IgD-negative memory B cell (primary cell): ENCODE data around the gene GASK1A. TPM values are rescaled to one million over a fixed set of nuclear protein-coding genes. Genes with fewer than 3 reads are reported as not detected.
A peak's percentile ranks its signal among the peaks of the same experiment; 100 is the strongest.

Source experiments
- H3K27ac Mint-ChIP-seq, 3 donors: one replicate each; pipeline ENCODE4 v1.8.0; 2020 to 2022; ENCODE audit warnings: mild to moderate bottlenecking in 3 of 3, mixed read lengths in 3 of 3, moderate library complexity in 1 of 3
- H3K27me3 Mint-ChIP-seq: one replicate; pipeline ENCODE4 v1.8.0; 2021; ENCODE audit warnings: mixed read lengths
- H3K36me3 Mint-ChIP-seq: one replicate; pipeline ENCODE4 v1.8.0; 2020; ENCODE audit warnings: mild to moderate bottlenecking, mixed read lengths
- H3K4me1 Mint-ChIP-seq, 3 donors: one replicate each; pipeline ENCODE4 v1.8.0; 2020 to 2022; ENCODE audit warnings: mixed read lengths in 3 of 3, mild to moderate bottlenecking in 1 of 3
- H3K4me3 Mint-ChIP-seq, 4 donors: one replicate each; pipeline ENCODE4 v1.8.0; 2020 to 2022; ENCODE audit warnings: mild to moderate bottlenecking in 4 of 4, mixed read lengths in 4 of 4, moderate library complexity in 3 of 4
- H3K9me3 Mint-ChIP-seq, 3 donors: one replicate each; pipeline ENCODE4 v1.8.0; 2020 to 2021; ENCODE audit warnings: mixed read lengths in 3 of 3, mild to moderate bottlenecking in 1 of 3
- polyA plus RNA-seq: library from polyadenylated mRNA; unstranded; fragments of 300-500 nt; fragmentation: Illumina TruSeq; gene quantifications from one replicate; pipeline ENCODE4 v1.2.3, GENCODE V29; 2021

The GASK1A gene
- polyA plus RNA-seq, result not detected

GRCh38 chr3:42979044-42979972, at the start of gene GASK1A:
Gene GASK1A (plus strand): TSS chr3:42979311. CDS start chr3:42979643, 332 bp downstream.
- H3K9me3 Mint-ChIP-seq, result peaks cover 0 to 12% (median 11%) of the 10 kb centered on the region in 3 donors
- peaks cover 37% of the 10 kb centered on the region for H3K27me3 Mint-ChIP-seq
- no peak within 1 kb of the TSS for H3K27ac Mint-ChIP-seq
- H3K36me3 Mint-ChIP-seq, result no peaks in the 10 kb centered on the region
- H3K4me1 Mint-ChIP-seq, result peaks cover 0 to 5% (median 3%) of the 10 kb centered on the region in 3 donors
- H3K4me3 Mint-ChIP-seq, result peak within 1 kb of the TSS in 3 of 4 donors; percentile 35 to 88 (median 38)

- H3K4me1 Mint-ChIP-seq, result peaks cover 0 to under 1% (median 0%) of the 10 kb centered on the region in 3 donors
- H3K4me3 Mint-ChIP-seq, result no peak overlapping the region
- peaks cover 0 to 2% (median 0%) of the 10 kb centered on the region in 3 donors for H3K9me3 Mint-ChIP-seq
- H3K27ac Mint-ChIP-seq, result no peak overlapping the region
- no peaks in the 10 kb centered on the region for H3K36me3 Mint-ChIP-seq
- peaks cover 6% of the 10 kb centered on the region for H3K27me3 Mint-ChIP-seq
Measured at GRCh38 chr3:42934111-42934510, 45.0 kb upstream of the GASK1A start.

- Mint-ChIP-seq H3K27ac (no peak overlapping the region), H3K27me3 (peaks cover 6% of the 10 kb centered on the region), H3K4me1 (no peaks in the 10 kb centered on the region), H3K9me3 (peaks cover 0 to 2% (median 0%) of the 10 kb centered on the region in 3 donors), H3K36me3 (no peaks in the 10 kb centered on the region), H3K4me3 (no peak overlapping the region)
Measured at GRCh38 chr3:42934910-42935309, 44.2 kb upstream of the GASK1A start.

- H3K4me1 Mint-ChIP-seq, result no peaks in the 10 kb centered on the region
- H3K4me3 Mint-ChIP-seq, result no peak overlapping the region
- peaks cover 6% of the 10 kb centered on the region for H3K27me3 Mint-ChIP-seq
- H3K27ac Mint-ChIP-seq, result no peak overlapping the region
- peaks cover 0 to 2% (median 0%) of the 10 kb centered on the region in 3 donors for H3K9me3 Mint-ChIP-seq
- no peaks in the 10 kb centered on the region for H3K36me3 Mint-ChIP-seq
Measured at GRCh38 chr3:42935472-42935871, 43.6 kb upstream of the GASK1A start.

- no peaks in the 10 kb centered on the region for H3K4me1 Mint-ChIP-seq
- no peaks in the 10 kb centered on the region for H3K36me3 Mint-ChIP-seq
- no peaks in the 10 kb centered on the region for H3K9me3 Mint-ChIP-seq
- peaks cover 6% of the 10 kb centered on the region for H3K27me3 Mint-ChIP-seq
- no peak overlapping the region for H3K4me3 Mint-ChIP-seq
- no peak overlapping the region for H3K27ac Mint-ChIP-seq
Measured at GRCh38 chr3:42936157-42936981, 42.7 kb upstream of the GASK1A start.

GRCh38 chr3:42937334-42937733, 41.8 kb upstream of the GASK1A start:
- Mint-ChIP-seq H3K4me3 (no peak overlapping the region), H3K4me1 (no peaks in the 10 kb centered on the region), H3K27me3 (peaks cover 12% of the 10 kb centered on the region), H3K27ac (no peak overlapping the region), H3K9me3 (no peaks in the 10 kb centered on the region), H3K36me3 (no peaks in the 10 kb centered on the region)

- H3K4me1 Mint-ChIP-seq, result peaks cover 0 to 3% (median 0%) of the 10 kb centered on the region in 3 donors
- H3K27ac Mint-ChIP-seq, result no peak overlapping the region
- peaks cover 0 to 2% (median 0%) of the 10 kb centered on the region in 3 donors for H3K9me3 Mint-ChIP-seq
- H3K4me3 Mint-ChIP-seq, result no peak overlapping the region
- H3K36me3 Mint-ChIP-seq, result no peaks in the 10 kb centered on the region
- peaks cover 12% of the 10 kb centered on the region for H3K27me3 Mint-ChIP-seq
Measured at GRCh38 chr3:42942693-42943092, 36.4 kb upstream of the GASK1A start.

- no peaks in the 10 kb centered on the region for H3K36me3 Mint-ChIP-seq
- H3K9me3 Mint-ChIP-seq, result peaks cover 0 to 2% (median 1%) of the 10 kb centered on the region in 3 donors
- no peak overlapping the region for H3K27ac Mint-ChIP-seq
- no peak overlapping the region for H3K4me3 Mint-ChIP-seq
- peaks cover 16% of the 10 kb centered on the region for H3K27me3 Mint-ChIP-seq
- H3K4me1 Mint-ChIP-seq, result peaks cover 0 to 3% (median 0%) of the 10 kb centered on the region in 3 donors
Measured at GRCh38 chr3:42946050-42946449, 33.1 kb upstream of the GASK1A start.

- Mint-ChIP-seq H3K4me3 (no peak overlapping the region), H3K4me1 (no peaks in the 10 kb centered on the region), H3K27me3 (peaks cover 5% of the 10 kb centered on the region), H3K36me3 (no peaks in the 10 kb centered on the region), H3K9me3 (no peaks in the 10 kb centered on the region), H3K27ac (no peak overlapping the region)
Measured at GRCh38 chr3:42957573-42957972, 21.5 kb upstream of the GASK1A start.

- H3K27me3 Mint-ChIP-seq, result peaks cover 5% of the 10 kb centered on the region
- H3K4me3 Mint-ChIP-seq, result no peak overlapping the region
- no peaks in the 10 kb centered on the region for H3K36me3 Mint-ChIP-seq
- H3K4me1 Mint-ChIP-seq, result no peaks in the 10 kb centered on the region
- H3K27ac Mint-ChIP-seq, result no peak overlapping the region
- no peaks in the 10 kb centered on the region for H3K9me3 Mint-ChIP-seq
Measured at GRCh38 chr3:42960282-42960681, 18.8 kb upstream of the GASK1A start.

- Mint-ChIP-seq H3K4me3 (no peak overlapping the region), H3K9me3 (no peaks in the 10 kb centered on the region), H3K27me3 (peaks cover 5% of the 10 kb centered on the region), H3K36me3 (no peaks in the 10 kb centered on the region), H3K4me1 (no peaks in the 10 kb centered on the region), H3K27ac (no peak overlapping the region)
Measured at GRCh38 chr3:42960786-42961185, 18.3 kb upstream of the GASK1A start.

- H3K36me3 Mint-ChIP-seq, result no peaks in the 10 kb centered on the region
- H3K9me3 Mint-ChIP-seq, result no peaks in the 10 kb centered on the region
- no peak overlapping the region for H3K4me3 Mint-ChIP-seq
- H3K4me1 Mint-ChIP-seq, result no peaks in the 10 kb centered on the region
- H3K27me3 Mint-ChIP-seq, result peaks cover 5% of the 10 kb centered on the region
- no peak overlapping the region for H3K27ac Mint-ChIP-seq
Measured at GRCh38 chr3:42961633-42962032, 17.5 kb upstream of the GASK1A start.

- Mint-ChIP-seq H3K27ac (no peak overlapping the region), H3K27me3 (peaks cover 2% of the 10 kb centered on the region), H3K4me1 (no peaks in the 10 kb centered on the region), H3K9me3 (no peaks in the 10 kb centered on the region), H3K36me3 (no peaks in the 10 kb centered on the region), H3K4me3 (no peak overlapping the region)
Measured at GRCh38 chr3:42963269-42963668, 15.8 kb upstream of the GASK1A start.

- no peaks in the 10 kb centered on the region for H3K4me1 Mint-ChIP-seq
- no peaks in the 10 kb centered on the region for H3K9me3 Mint-ChIP-seq
- no peak overlapping the region for H3K4me3 Mint-ChIP-seq
- H3K27ac Mint-ChIP-seq, result no peak overlapping the region
- H3K36me3 Mint-ChIP-seq, result no peaks in the 10 kb centered on the region
- peaks cover 4% of the 10 kb centered on the region for H3K27me3 Mint-ChIP-seq
Measured at GRCh38 chr3:42964266-42964665, 14.8 kb upstream of the GASK1A start.

- Mint-ChIP-seq H3K9me3 (peaks cover 0 to 20% (median 16%) of the 10 kb centered on the region in 3 donors), H3K27me3 (peaks cover 11% of the 10 kb centered on the region), H3K4me1 (no peaks in the 10 kb centered on the region), H3K27ac (no peak overlapping the region), H3K4me3 (no peak overlapping the region), H3K36me3 (peaks cover 2% of the 10 kb centered on the region)
Measured at GRCh38 chr3:42970557-42970956, 8.6 kb upstream of the GASK1A start.
